AG20443 (cell line): ENCODE measurements around the gene CACNA1D.

Experiments used
- DNase-seq: peaks from one replicate; pipeline ENCODE4 v3.0.0; 2012; ENCODE audit warnings: low spot score, mixed read lengths

Gene CACNA1D

GRCh38 chr3:53691349-53691748, 196.9 kb downstream of the CACNA1D start:
- no peak for DNase-seq

- DNase-seq: no peak
Observed at GRCh38 chr3:53691885-53692284, 197.5 kb downstream of the CACNA1D start.

- no peak for DNase-seq
Observed at GRCh38 chr3:53693451-53693850, 199.0 kb downstream of the CACNA1D start.

GRCh38 chr3:53694046-53694445, 199.6 kb downstream of the CACNA1D start:
- no peak for DNase-seq

- DNase-seq: no peak
Observed at GRCh38 chr3:53694666-53695323, 200.4 kb downstream of the CACNA1D start.

GRCh38 chr3:53695324-53695690, 200.9 kb downstream of the CACNA1D start:
- DNase-seq: no peak

GRCh38 chr3:53696401-53697172, 202.2 kb downstream of the CACNA1D start:
- peak; percentile 59 for DNase-seq

GRCh38 chr3:53700441-53700840, 206.0 kb downstream of the CACNA1D start:
- no peak for DNase-seq

- no peak for DNase-seq
Observed at GRCh38 chr3:53702776-53703530, 208.5 kb downstream of the CACNA1D start.

GRCh38 chr3:53703630-53704362, 209.4 kb downstream of the CACNA1D start:
- no peak for DNase-seq

GRCh38 chr3:53704363-53704725, 209.9 kb downstream of the CACNA1D start:
- DNase-seq: no peak

- DNase-seq: no peak
Observed at GRCh38 chr3:53705024-53705745, 210.8 kb downstream of the CACNA1D start.

- DNase-seq: no peak
Observed at GRCh38 chr3:53705774-53706173, 211.4 kb downstream of the CACNA1D start.

GRCh38 chr3:53707222-53707621, 212.8 kb downstream of the CACNA1D start:
- DNase-seq: no peak

GRCh38 chr3:53708001-53708621, 213.7 kb downstream of the CACNA1D start:
- DNase-seq: no peak

- DNase-seq: no peak
Observed at GRCh38 chr3:53709256-53709655, 214.8 kb downstream of the CACNA1D start.

- peak; percentile 89 for DNase-seq
Observed at GRCh38 chr3:53709860-53710674, 215.7 kb downstream of the CACNA1D start.

GRCh38 chr3:53711387-53711786, 217.0 kb downstream of the CACNA1D start:
- no peak for DNase-seq

- no peak for DNase-seq
Observed at GRCh38 chr3:53712817-53713388, 218.5 kb downstream of the CACNA1D start.

GRCh38 chr3:53713626-53714025, 219.2 kb downstream of the CACNA1D start:
- no peak for DNase-seq
